Fibroblast of lung (primary cell): ENCODE data around the gene OR8B12.

Experiments
- EZH2 ChIP-seq: IDR thresholded peaks from 2 replicates; pipeline ENCODE4 v1.5.1; 2012; ENCODE audit warnings: low read length, control low read depth, mild to moderate bottlenecking; ENCODE audit errors: missing control alignments
- TF ChIP-seq, protein P1 (sequence below), 2 donors: IDR thresholded peaks in 1 of 2; conservative IDR thresholded peaks in 1 of 2; 1 replicate in 1 of 2; 2 replicates in 1 of 2; pipeline ENCODE4 v1.5.1; 2011 to 2012; ENCODE audit warnings: low read length in 2 of 2, control low read depth in 1 of 2, inconsistent platforms in 1 of 2, low read depth in 1 of 2, mild to moderate bottlenecking in 1 of 2

DNA sequence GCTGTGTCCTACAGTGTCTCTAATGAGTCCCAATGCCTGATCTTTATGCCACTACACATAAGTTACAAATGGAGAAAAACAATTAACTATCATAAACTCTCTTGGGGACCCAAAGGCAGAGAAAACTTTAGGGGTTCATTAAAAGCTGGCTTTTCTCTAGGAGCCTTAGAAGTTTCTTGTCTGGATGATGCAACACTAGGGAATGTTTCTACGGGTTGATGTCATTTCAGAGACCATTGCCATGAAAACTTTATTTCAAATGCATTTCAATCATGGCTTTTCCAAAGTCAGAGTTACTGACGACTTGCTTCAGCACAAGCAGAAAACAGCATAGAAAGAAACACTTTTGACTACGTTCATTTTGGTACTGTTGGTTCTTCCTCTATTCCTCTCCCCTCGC is 8.5 kb upstream of the OR8B12 start:
- TF ChIP-seq, protein P1, sequence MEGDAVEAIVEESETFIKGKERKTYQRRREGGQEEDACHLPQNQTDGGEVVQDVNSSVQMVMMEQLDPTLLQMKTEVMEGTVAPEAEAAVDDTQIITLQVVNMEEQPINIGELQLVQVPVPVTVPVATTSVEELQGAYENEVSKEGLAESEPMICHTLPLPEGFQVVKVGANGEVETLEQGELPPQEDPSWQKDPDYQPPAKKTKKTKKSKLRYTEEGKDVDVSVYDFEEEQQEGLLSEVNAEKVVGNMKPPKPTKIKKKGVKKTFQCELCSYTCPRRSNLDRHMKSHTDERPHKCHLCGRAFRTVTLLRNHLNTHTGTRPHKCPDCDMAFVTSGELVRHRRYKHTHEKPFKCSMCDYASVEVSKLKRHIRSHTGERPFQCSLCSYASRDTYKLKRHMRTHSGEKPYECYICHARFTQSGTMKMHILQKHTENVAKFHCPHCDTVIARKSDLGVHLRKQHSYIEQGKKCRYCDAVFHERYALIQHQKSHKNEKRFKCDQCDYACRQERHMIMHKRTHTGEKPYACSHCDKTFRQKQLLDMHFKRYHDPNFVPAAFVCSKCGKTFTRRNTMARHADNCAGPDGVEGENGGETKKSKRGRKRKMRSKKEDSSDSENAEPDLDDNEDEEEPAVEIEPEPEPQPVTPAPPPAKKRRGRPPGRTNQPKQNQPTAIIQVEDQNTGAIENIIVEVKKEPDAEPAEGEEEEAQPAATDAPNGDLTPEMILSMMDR (conservative IDR thresholded peaks at IDR 0.05 in 1 of 2, IDR thresholded peaks at IDR 0.05 in 1 of 2; ENCODE audit: low read depth in 1 of 2, low read length in 2 of 2) = no peak
- no peak for TF ChIP-seq EZH2
